ENCODE measurements around the gene SLC51A.

GRCh38 chr3:196237203-196237602, 20.9 kb downstream of the SLC51A start:
- TF ChIP-seq, protein P1, sequence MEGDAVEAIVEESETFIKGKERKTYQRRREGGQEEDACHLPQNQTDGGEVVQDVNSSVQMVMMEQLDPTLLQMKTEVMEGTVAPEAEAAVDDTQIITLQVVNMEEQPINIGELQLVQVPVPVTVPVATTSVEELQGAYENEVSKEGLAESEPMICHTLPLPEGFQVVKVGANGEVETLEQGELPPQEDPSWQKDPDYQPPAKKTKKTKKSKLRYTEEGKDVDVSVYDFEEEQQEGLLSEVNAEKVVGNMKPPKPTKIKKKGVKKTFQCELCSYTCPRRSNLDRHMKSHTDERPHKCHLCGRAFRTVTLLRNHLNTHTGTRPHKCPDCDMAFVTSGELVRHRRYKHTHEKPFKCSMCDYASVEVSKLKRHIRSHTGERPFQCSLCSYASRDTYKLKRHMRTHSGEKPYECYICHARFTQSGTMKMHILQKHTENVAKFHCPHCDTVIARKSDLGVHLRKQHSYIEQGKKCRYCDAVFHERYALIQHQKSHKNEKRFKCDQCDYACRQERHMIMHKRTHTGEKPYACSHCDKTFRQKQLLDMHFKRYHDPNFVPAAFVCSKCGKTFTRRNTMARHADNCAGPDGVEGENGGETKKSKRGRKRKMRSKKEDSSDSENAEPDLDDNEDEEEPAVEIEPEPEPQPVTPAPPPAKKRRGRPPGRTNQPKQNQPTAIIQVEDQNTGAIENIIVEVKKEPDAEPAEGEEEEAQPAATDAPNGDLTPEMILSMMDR (IDR thresholded peaks at IDR 0.05 in 4 of 5, conservative IDR thresholded peaks at IDR 0.05 in 1 of 5), result no peak
- TF ChIP-seq POLR2A (IDR thresholded peaks at IDR 0.05), result no peak
